GM19239 (cell line): Measurements from ENCODE around the gene CRAMP1.
"Not testable (repeated sequence)": the region's sequence is repeated elsewhere in the genome, so short reads cannot be mapped to it uniquely, and the experiment has no call there.

Experiments used
- DNase-seq: peaks from one replicate; pipeline ENCODE4 v3.0.0; 2011; ENCODE audit warnings: low spot score; ENCODE audit not compliant: insufficient read length
- FAIRE-seq: peaks from 2 replicates; lab custom pipeline; 2011; peaks lifted over from hg19 to GRCh38; lab: Jason Lieb, UNC

CRAMP1 gene

DNA sequence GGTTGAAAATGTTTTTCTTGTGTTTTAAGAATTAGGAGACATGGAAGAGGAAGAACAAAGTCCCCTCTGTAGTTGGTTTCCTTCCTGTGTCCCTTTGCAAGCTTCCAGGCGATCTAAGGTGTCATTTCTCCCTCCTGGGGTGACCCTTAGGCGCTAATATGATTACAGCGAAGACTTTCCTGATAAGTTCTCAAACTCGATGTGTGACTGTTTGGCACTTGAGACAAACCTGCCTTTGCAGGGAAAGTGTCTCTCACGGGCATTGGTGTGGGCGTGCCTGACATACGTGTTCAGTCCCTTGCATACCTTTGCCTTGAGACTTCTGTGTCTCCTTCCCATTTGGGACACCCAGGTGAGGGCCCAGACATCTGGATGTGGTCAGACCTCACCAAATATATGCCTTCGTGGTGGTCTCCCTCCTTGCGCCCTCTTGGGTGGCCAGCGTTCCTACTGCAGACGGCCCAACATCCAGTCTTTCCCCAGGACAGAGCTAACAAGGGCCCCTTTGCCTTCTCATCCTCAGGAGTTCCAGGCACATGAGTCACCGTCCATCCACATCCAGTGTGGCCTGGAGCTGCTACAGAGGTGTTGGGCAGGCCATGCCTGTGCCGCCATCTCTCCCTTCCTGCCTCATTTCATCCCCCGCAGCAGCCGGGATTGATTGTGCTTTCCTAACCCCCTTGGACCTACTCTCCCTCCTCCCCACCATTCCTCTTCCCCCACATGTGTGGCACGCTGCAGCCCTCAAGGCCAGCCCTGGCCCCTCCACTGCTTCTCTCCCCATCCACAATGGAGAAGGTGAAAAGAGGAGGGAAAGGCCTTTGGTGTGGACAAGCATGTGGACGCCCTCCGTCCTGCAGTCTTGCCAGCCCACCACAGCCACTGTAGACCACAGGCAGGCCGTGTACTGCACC lies 62.8 kb downstream of the CRAMP1 start:
- DNase-seq: no peak
- FAIRE-seq: no peak

DNA sequence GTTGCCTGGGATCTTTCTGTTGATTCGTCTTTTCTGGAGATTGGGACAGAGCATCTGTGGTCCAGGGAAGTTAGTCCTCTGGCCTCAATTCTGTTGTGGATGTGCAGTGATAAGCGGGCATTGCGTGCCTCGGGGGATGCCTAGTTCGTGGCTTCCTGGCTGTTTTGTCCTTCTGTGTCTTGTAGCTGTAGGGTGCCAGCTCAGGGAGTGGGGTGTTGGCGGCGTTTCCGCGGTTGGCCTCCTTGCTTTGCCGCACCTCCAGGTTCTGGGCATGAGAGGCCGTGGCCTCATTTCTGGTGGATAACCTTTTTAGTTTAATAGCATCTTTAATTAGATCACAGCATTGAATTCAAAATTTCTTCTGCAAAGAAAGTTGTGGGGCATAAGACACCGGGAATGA lies 64.5 kb downstream of the CRAMP1 start:
- DNase-seq (no peak), FAIRE-seq (no peak)

DNA sequence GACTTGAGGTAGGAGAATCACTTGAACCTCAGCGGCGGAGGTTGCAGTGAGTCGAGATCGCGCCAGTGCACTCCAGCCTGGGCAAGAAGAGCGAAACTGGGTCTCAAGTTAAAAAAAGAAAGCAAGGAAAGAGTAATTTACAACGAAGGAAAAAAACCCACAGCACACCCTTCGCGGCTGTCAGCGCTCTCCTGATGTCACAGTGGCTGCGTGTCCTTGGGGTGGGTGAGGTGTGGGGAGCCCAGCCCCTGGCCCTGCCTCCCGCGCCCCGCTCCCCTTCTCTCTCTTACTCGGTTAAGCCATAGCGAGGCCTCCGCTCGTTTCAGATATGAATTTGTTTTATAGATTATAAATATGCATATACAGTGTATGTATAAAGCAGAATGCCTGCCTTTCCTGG lies 65.2 kb downstream of the CRAMP1 start:
- FAIRE-seq: no peak
- no peak for DNase-seq

DNA sequence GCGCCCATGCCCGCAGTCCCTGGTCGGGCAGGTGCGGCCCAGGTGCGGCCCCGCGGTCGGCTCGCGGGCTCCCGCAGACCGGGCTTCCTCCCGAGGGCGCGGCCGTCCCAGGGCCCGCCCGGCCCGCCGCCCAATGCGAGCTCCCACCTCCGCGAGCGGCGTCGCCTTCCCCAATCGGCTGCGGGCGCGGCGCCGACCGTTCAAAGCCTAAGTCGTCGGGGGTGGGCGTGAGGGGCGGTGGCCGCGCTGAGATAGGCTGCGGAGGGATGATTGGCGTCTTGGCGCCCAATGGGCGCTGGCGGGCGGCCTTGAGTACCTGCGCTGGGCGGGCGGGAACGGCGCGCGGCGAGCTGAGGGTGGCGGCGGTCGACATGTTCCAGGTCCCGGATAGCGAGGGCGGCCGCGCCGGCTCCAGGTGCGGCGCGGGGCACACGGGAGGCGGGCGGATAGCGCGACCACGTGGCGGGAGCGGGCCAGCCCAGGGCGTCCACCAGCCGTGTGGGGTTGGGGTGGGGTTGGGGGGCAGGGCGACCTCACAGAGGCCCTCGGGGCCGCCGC lies 65.9 kb downstream of the CRAMP1 start, which contains the start of gene JPT2:
TSS of gene JPT2 (plus strand) at position 338 of the 558 bp plus-strand sequence. CDS start at position 372, 34 bp downstream.
- FAIRE-seq: peak; percentile 93
- DNase-seq: peak; percentile 99

DNA sequence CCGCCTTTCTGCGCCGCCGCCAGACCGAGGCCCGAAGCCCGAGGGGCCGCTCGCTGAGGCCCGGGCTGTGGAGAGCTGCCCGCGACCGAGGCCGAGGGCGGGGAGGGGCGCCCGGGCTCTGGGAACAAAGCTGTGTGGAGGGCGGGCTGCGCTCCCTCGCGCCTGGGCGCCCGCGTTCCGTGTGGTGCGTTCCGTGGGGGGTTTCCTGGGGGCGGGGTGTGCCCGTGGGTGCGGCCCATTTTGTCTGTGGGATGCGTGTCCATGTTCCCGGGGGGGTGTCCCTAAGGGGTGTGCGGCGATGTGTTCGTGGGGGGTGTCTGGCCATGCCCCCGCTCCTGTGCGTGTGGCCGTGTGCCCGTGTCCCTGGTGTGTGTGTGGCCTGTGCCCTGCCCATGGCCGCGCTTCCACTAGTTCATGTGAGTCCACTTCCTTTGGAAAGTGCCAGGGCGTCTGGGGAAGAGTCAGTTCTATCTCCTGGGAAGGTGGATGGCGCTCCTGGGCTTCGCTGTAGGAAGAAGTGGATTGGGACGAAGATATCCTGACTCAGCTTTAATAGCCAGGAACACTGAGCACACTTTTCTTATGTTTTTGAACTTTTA lies 66.4 kb downstream of the CRAMP1 start:
- FAIRE-seq (no peak), DNase-seq (no peak)

DNA sequence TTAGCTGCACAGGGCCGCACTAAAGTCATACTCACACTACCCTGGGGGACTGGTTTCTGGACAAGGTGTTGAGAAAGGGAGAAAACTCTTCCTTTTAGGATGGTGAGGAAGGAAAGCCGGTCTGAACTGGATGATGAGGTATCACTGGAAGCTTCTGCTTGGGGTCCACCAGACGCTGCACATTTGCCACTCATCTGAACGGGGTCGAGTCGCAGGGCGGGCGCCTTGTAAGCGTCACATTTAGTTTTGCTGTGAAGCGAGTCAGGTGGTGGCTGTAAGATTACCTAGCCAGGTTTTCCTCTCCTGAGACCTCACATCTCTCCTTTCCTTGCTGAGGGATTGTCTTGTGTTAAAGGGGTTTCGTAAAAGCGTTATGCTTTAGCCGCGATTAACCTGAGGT lies 68.2 kb downstream of the CRAMP1 start:
- no peak for FAIRE-seq
- no peak for DNase-seq

DNA sequence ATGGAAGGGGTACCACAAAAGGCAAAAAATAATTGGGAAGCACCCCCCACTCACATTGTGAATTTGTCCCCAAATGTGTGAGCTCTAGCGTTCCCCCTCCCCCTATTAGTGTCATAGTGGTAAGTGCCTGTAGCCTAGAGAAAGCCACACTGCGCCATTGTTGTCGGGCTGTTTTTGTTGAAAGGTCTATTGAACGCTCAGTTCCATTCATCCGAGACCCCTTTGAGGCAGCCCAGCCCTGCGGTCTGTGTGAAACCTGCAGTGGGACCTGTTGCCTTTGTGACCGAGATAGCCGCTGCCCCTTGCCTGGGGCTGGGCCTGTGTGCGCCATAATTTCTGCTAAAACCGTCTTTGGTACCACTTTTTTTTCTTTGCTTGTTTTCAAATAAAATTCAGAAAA lies 68.9 kb downstream of the CRAMP1 start:
- DNase-seq (no peak), FAIRE-seq (no peak)

DNA sequence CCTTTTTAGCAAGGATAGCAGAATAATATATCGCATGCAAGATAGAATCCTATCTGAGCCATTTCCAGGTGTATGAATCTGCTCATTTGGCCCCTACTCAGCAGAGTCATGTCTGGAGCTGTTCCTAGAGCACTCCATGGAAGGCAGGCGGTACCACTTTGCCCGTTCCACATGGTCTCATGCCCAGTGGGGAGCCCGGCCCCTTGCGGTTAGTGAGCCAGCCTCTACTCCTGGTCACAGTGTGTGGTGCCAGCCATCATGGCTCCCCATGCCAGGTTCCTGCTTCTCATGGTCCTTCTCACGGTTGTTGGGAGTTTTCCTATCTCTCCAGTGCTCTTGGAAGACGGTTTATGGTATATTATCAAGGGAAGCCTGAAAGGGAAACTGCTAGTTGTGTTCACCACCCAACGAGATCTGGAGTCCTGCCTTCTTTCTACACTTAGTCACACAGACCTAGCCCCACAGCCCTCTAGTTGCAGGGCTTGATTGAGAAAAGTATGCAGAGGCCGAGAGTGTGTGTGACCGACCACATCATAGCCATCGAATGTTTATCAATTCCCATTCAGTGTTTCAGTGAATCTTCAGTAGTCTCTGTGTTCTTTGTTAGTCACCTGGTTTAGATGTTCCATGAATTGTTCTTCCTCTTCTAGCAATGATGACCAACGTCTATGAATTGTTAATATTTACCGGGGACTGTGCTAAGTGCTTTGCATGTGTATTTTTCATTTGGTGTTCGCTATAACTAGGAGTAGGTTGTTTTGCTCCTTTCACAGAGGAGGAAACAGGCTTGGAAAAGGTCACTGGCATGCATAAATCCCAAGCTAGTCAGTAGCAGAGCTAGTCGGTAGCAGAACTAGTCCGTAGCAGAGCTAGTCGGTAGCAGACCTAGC lies 75.5 kb downstream of the CRAMP1 start:
- no peak for FAIRE-seq
- DNase-seq: no peak

DNA sequence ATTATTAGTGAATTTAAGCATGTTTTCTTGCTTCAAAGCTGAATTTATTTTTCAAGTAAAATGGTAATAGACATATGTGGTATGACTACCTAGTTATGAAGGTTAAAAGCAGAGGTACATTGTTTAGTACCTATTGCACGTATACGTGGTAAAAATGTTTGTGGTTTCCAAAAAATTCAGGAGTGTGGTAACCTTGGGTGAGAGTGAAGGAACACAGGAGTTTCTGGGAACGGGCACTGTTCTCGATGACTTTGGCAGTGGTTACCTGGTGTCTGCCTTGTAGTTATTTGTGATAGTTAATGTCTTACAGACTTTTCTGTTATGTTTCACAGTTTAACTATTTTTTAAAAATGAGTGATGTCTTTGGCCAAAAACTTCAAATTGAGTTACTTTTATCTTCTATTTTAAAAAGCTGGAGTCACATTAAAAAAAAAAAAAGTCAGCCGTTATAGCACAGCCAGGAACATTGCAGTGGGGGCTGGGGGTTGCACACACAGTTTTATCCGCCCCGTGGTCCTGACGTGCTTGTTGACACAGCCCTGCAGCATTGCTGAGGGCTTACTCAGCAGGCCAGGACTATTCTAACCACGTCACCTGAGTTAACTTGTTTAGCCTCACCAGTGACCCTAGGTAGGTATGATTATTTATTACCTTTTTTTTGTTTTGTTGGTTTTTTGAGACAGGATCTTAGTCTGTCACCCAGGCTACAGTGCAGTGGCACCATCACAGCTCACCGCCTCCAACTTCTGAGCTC lies 76.8 kb downstream of the CRAMP1 start:
- FAIRE-seq (no peak), DNase-seq (no peak)

DNA sequence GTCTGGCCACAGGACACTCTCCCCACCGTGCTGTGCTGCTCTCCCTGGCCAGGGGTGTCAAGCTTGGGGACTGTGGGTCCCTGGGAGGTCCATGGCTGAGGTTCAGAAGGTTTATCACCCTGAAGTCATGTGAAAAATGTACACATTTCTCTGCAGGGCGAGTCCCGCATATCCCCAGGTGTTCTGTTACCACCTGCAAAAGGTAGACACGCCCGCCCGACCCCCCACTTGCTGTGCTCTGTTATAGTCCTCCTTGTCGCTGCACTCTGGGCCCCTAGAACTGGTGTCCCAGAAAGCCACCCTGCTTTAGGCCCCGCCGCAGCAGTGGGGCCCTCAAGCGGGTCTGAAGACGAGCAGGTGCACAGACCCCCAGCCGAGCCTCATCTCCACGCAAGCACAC lies 77.7 kb downstream of the CRAMP1 start:
- DNase-seq (no peak), FAIRE-seq (no peak)

DNA sequence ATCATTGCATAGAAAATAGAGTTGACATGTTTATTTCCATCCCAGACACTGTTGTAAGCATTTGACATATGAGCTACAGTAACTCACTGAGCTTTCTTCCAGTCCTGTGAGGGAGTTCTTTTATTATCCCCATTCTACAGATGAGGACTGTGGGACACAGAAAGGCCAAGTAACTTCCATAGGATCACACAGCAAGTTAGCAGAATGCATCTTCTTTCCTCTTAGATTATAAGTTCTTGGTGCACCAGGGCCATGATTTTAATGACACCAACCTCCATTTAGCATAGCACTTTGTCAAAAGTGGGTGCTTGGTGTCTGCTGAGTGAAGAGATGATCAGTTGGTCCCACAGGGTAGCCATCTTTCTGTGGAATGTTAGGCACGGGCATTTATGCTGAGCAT lies 78.7 kb downstream of the CRAMP1 start:
- DNase-seq (no peak), FAIRE-seq (no peak)

DNA sequence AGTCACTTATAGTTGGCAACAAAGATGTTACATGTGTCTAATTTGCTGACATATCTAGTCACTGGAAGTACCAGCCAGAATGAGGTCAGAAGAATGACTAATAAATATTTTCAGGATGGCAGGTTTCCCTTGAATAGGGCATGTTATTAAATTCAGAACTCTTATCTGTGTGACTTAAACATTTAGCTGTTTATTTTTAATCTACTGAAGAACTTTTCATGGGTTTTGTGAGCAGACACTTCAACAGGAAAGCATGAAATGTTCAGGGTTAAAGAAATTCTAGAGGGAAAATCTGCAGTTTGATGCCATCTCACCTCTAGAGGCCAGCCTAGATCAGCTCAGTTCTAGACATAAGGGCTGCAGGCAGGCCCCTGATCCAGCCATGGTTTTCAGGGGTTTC lies 79.1 kb downstream of the CRAMP1 start:
- no peak for FAIRE-seq
- DNase-seq: no peak

DNA sequence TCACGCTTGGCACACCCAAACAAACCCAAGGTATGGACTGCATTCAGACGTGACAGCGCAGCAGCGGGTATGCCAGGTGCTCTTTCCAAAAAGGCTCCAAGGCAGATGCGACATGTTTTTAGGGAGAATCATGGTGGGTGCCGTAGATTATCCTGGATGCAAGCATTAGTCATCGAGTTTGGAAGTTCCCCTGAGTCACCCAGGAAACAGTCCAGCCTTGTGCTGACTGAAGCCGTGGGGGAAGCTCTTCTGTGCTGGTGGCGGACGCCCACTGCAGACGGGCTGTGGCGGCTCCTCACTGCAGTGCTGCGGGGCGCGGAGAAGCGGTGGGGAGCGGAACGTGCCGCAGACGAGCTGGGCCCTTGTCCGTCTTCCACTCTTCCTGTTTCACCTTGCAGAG lies 79.8 kb downstream of the CRAMP1 start:
- no peak for DNase-seq
- no peak for FAIRE-seq

DNA sequence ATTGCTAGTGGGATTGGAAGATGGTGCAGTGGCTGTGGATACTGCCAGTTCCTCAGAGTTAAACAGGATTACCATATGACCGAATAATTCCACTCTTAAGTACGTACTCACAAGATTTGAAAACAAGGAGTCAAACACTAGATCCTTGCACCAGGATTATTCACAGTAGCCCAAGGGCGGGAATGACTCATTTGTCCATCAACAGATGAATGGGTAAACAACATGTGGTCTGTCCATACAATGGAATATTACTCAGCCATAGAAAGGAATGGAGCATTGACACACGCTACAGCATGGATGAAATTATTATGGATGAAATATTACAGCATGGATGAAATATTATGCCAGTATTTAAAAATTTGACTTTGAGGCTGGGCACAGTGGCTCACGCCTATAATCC lies 84.7 kb downstream of the CRAMP1 start:
- FAIRE-seq: no peak
- DNase-seq: no peak

DNA sequence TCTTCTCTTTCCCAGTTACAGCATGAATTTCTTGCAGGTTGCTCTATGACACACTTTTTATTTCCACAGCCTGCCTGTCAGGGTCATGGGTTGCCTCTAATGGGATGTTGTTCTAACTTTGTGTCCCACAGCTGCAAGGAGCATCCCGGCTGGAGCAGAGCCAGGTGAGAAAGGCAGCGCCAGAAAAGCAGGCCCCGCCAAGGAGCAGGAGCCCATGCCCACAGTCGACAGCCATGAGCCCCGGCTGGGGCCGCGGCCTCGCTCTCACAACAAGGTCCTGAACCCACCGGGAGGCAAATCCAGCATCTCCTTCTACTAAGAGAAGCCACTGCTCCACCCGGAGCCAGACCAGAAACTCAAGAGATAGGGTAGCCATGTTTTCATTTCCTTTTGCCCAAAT lies 86.5 kb downstream of the CRAMP1 start:
- no peak for FAIRE-seq
- DNase-seq: no peak

DNA sequence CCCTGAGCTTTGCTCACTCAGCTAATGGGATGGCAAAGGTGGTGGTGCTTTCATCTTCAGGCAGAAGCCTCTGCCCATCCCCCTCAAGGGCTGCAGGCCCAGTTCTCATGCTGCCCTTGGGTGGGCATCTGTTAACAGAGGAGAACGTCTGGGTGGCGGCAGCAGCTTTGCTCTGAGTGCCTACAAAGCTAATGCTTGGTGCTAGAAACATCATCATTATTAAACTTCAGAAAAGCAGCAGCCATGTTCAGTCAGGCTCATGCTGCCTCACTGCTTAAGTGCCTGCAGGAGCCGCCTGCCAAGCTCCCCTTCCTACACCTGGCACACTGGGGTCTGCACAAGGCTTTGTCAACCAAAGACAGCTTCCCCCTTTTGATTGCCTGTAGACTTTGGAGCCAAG lies 88.1 kb downstream of the CRAMP1 start:
- FAIRE-seq: no peak
- no peak for DNase-seq

DNA sequence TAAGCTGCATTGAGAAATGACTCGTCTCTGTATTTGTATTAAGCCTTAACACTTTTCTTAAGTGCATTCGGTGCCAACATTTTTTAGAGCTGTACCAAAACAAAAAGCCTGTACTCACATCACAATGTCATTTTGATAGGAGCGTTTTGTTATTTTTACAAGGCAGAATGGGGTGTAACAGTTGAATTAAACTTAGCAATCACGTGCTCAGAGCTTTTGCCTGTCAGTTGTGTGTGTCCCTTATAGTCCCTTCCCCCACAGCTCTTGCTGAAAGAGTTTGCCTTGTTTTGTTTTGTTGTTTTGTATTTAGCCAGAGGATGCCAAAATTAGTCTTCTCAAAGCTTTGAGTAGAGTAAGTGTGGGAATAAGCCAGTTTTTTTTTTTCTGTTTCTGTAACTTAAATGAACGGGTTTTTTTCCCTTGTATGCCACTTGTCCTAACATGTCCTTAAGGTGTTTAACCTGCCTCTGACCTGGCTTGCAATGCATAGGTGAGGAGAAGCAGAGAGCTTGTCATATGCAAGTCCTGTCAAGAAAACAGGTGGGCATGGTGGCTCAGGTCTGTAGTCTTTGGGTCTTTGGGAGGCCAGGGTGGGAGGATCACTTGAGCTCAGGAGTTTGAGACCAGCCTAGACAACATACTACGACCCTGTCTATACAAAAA lies 89.2 kb downstream of the CRAMP1 start:
- no peak for DNase-seq

DNA sequence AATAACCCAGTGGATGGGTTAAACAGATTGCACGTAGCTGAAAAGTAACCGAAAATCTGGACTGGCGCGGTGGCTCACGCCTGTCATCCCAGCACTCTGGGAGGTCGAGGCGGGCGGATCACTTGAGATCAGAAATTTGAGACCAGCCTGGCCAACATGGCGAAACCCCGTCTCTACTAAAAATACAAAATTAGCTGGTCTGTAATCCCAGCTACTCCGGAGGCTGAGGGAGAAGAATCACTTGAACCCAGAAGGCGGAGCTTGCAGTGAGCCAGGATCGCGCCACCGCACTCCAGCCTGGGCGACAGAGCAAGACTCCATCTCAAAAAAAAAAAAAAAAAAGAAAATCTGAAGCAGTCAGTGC lies 93.1 kb downstream of the CRAMP1 start:
- FAIRE-seq, DNase-seq: not testable (repeated sequence)

More for the DNA sequence above, 89.2 kb downstream of the CRAMP1 start:
- no peak for FAIRE-seq

DNA sequence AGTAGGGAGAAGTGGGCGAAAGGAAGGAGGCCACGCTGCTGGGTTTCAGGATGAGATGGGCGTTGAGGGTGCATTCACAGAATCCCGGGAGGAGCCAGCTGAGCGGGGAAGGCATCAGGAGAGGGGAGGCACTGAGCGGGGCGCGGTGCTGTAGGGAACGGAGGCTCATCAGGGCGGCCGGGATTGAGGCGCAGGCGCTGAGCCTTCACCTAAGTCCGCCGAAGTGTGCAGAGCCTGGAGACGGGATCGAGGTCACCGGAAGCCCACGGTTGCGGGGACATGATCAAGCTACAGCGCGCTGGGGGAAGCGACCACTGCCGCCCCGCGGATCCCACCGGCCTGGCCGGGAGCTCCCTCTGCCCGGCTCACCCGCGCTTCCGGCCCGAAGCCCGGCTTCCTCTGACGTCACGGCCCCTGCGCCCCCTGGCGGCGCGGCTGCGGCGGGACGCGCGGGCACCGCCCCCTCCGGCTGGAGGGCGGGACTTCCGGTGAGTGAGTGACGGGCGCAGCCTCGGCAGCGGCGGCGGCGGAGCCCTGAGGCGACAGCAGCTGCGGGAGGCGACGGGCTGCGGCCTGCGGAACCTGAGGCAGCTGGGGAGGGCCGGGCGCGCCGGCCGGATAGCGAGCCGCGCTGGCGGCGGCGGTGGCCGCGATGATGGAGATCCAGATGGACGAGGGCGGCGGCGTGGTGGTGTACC lies 93.7 kb downstream of the CRAMP1 start, which contains the start of gene MAPK8IP3:
TSS of gene MAPK8IP3 (plus strand) at position 508 of the 698 bp plus-strand sequence. CDS start at position 653, 145 bp downstream.
- FAIRE-seq: peak; percentile 90
- DNase-seq: peak; percentile 98
